ENCODE measurements around the gene TMPRSS13. TPM values are rescaled to one million over a fixed set of nuclear protein-coding genes. Genes with fewer than 3 reads are reported as not detected.

The TMPRSS13 gene
- polyA plus RNA-seq, 1 donor, result 3.6 TPM

GRCh38 chr11:117923275-117923674, 5.9 kb downstream of the TMPRSS13 start:
- no CpG with 5 or more reads among the region's 4 CpGs for WGBS (ENCODE audit: insufficient coverage, low lambda C conversion rate)
- H3K27ac ChIP-seq (ENCODE audit: low read length), result no peak overlapping the region
- peaks cover 17% of the 10 kb centered on the region for H3K4me1 ChIP-seq (ENCODE audit: control insufficient read depth, insufficient read depth, low read length)
- H3K27me3 ChIP-seq (ENCODE audit: control insufficient read depth, insufficient read depth, low read length), result peaks cover 2% of the 10 kb centered on the region
- H3K4me3 ChIP-seq (ENCODE audit: low read length), result no peak overlapping the region
- DNase-seq, result no peak
- no peaks in the 10 kb centered on the region for H3K9me3 ChIP-seq (ENCODE audit: control insufficient read depth, low read depth, low read length)
- H3K36me3 ChIP-seq (ENCODE audit: control insufficient read depth, insufficient read depth, low read length), result no peaks in the 10 kb centered on the region

GRCh38 chr11:117921893-117922292, 7.3 kb downstream of the TMPRSS13 start:
- WGBS (ENCODE audit: insufficient coverage, low lambda C conversion rate), result 80% methylated on average over 1 of the region's 5 CpGs

GRCh38 chr11:117921456-117921855, 7.7 kb downstream of the TMPRSS13 start:
- no peaks in the 10 kb centered on the region for H3K27me3 ChIP-seq (ENCODE audit: control insufficient read depth, insufficient read depth, low read length)
- no peak overlapping the region for H3K4me3 ChIP-seq (ENCODE audit: low read length)
- no peaks in the 10 kb centered on the region for H3K9me3 ChIP-seq (ENCODE audit: control insufficient read depth, low read depth, low read length)
- no peak for DNase-seq
- no CpG with 5 or more reads among the region's 2 CpGs for WGBS (ENCODE audit: insufficient coverage, low lambda C conversion rate)
- no peak overlapping the region for H3K27ac ChIP-seq (ENCODE audit: low read length)
- no peaks in the 10 kb centered on the region for H3K36me3 ChIP-seq (ENCODE audit: control insufficient read depth, insufficient read depth, low read length)
- H3K4me1 ChIP-seq (ENCODE audit: control insufficient read depth, insufficient read depth, low read length), result peaks cover 17% of the 10 kb centered on the region

More at GRCh38 chr11:117921893-117922292, 7.3 kb downstream of the TMPRSS13 start:
- Histone ChIP-seq H3K4me3 (ENCODE audit: low read length) (no peak overlapping the region), H3K27ac (ENCODE audit: low read length) (no peak overlapping the region), H3K9me3 (ENCODE audit: control insufficient read depth, low read depth, low read length) (no peaks in the 10 kb centered on the region), H3K4me1 (ENCODE audit: control insufficient read depth, insufficient read depth, low read length) (peaks cover 17% of the 10 kb centered on the region), H3K27me3 (ENCODE audit: control insufficient read depth, insufficient read depth, low read length) (no peaks in the 10 kb centered on the region), H3K36me3 (ENCODE audit: control insufficient read depth, insufficient read depth, low read length) (no peaks in the 10 kb centered on the region)
- DNase-seq, result no peak

- H3K27me3 ChIP-seq (ENCODE audit: control insufficient read depth, insufficient read depth, low read length), result no peaks in the 10 kb centered on the region
- no peak overlapping the region for H3K4me3 ChIP-seq (ENCODE audit: low read length)
- H3K4me1 ChIP-seq (ENCODE audit: control insufficient read depth, insufficient read depth, low read length), result peaks cover 32% of the 10 kb centered on the region
- DNase-seq, result peak; percentile 81 to 83
- H3K9me3 ChIP-seq (ENCODE audit: control insufficient read depth, low read depth, low read length), result no peaks in the 10 kb centered on the region
- no peaks in the 10 kb centered on the region for H3K36me3 ChIP-seq (ENCODE audit: control insufficient read depth, insufficient read depth, low read length)
- WGBS (ENCODE audit: insufficient coverage, low lambda C conversion rate), result no CpG with 5 or more reads among the region's 4 CpGs
- peak overlapping the region; percentile 66 for H3K27ac ChIP-seq (ENCODE audit: low read length)
Observed at GRCh38 chr11:117919781-117920221, 9.4 kb downstream of the TMPRSS13 start.

GRCh38 chr11:117919341-117919740, 9.9 kb downstream of the TMPRSS13 start:
- Histone ChIP-seq H3K4me3 (ENCODE audit: low read length) (no peak overlapping the region), H3K27ac (ENCODE audit: low read length) (peak overlapping the region; percentile 66), H3K36me3 (ENCODE audit: control insufficient read depth, insufficient read depth, low read length) (no peaks in the 10 kb centered on the region), H3K9me3 (ENCODE audit: control insufficient read depth, low read depth, low read length) (no peaks in the 10 kb centered on the region), H3K27me3 (ENCODE audit: control insufficient read depth, insufficient read depth, low read length) (no peaks in the 10 kb centered on the region), H3K4me1 (ENCODE audit: control insufficient read depth, insufficient read depth, low read length) (peaks cover 36% of the 10 kb centered on the region)
- no CpG with 5 or more reads among the region's 4 CpGs for WGBS (ENCODE audit: insufficient coverage, low lambda C conversion rate)
- DNase-seq, result no peak

- DNase-seq, result no peak
- Histone ChIP-seq H3K4me3 (ENCODE audit: low read length) (no peak overlapping the region), H3K27me3 (ENCODE audit: control insufficient read depth, insufficient read depth, low read length) (no peaks in the 10 kb centered on the region), H3K9me3 (ENCODE audit: control insufficient read depth, low read depth, low read length) (no peaks in the 10 kb centered on the region), H3K36me3 (ENCODE audit: control insufficient read depth, insufficient read depth, low read length) (no peaks in the 10 kb centered on the region), H3K27ac (ENCODE audit: low read length) (peak overlapping the region; percentile 66), H3K4me1 (ENCODE audit: control insufficient read depth, insufficient read depth, low read length) (peaks cover 43% of the 10 kb centered on the region)
- no CpG with 5 or more reads among the region's 17 CpGs for WGBS (ENCODE audit: insufficient coverage, low lambda C conversion rate)
Observed at GRCh38 chr11:117918366-117919255, 10.6 kb downstream of the TMPRSS13 start.

GRCh38 chr11:117917591-117918151, 11.5 kb downstream of the TMPRSS13 start:
- Histone ChIP-seq H3K4me1 (ENCODE audit: control insufficient read depth, insufficient read depth, low read length) (peaks cover 52% of the 10 kb centered on the region), H3K36me3 (ENCODE audit: control insufficient read depth, insufficient read depth, low read length) (no peaks in the 10 kb centered on the region), H3K27me3 (ENCODE audit: control insufficient read depth, insufficient read depth, low read length) (no peaks in the 10 kb centered on the region), H3K27ac (ENCODE audit: low read length) (no peak overlapping the region), H3K9me3 (ENCODE audit: control insufficient read depth, low read depth, low read length) (no peaks in the 10 kb centered on the region), H3K4me3 (ENCODE audit: low read length) (no peak overlapping the region)
- WGBS (ENCODE audit: insufficient coverage, low lambda C conversion rate), result no CpG with 5 or more reads among the region's 5 CpGs
- no peak for DNase-seq

- peaks cover 54% of the 10 kb centered on the region for H3K4me1 ChIP-seq (ENCODE audit: control insufficient read depth, insufficient read depth, low read length)
- no peaks in the 10 kb centered on the region for H3K9me3 ChIP-seq (ENCODE audit: control insufficient read depth, low read depth, low read length)
- H3K36me3 ChIP-seq (ENCODE audit: control insufficient read depth, insufficient read depth, low read length), result no peaks in the 10 kb centered on the region
- no peak for DNase-seq
- no peaks in the 10 kb centered on the region for H3K27me3 ChIP-seq (ENCODE audit: control insufficient read depth, insufficient read depth, low read length)
- no CpG with 5 or more reads among the region's 11 CpGs for WGBS (ENCODE audit: insufficient coverage, low lambda C conversion rate)
- no peak overlapping the region for H3K4me3 ChIP-seq (ENCODE audit: low read length)
- no peak overlapping the region for H3K27ac ChIP-seq (ENCODE audit: low read length)
Observed at GRCh38 chr11:117916956-117917355, 12.2 kb downstream of the TMPRSS13 start.

- H3K27me3 ChIP-seq (ENCODE audit: control insufficient read depth, insufficient read depth, low read length), result no peaks in the 10 kb centered on the region
- no peak overlapping the region for H3K4me3 ChIP-seq (ENCODE audit: low read length)
- no peaks in the 10 kb centered on the region for H3K9me3 ChIP-seq (ENCODE audit: control insufficient read depth, low read depth, low read length)
- no peaks in the 10 kb centered on the region for H3K36me3 ChIP-seq (ENCODE audit: control insufficient read depth, insufficient read depth, low read length)
- H3K27ac ChIP-seq (ENCODE audit: low read length), result peak overlapping the region; percentile 69
- WGBS (ENCODE audit: insufficient coverage, low lambda C conversion rate), result 40% methylated on average over 1 of the region's 9 CpGs
- H3K4me1 ChIP-seq (ENCODE audit: control insufficient read depth, insufficient read depth, low read length), result peaks cover 63% of the 10 kb centered on the region
- DNase-seq, result no peak
Observed at GRCh38 chr11:117915672-117916235, 13.4 kb downstream of the TMPRSS13 start.

- DNase-seq, result peak; percentile 78 to 89
Observed at GRCh38 chr11:117914991-117915618, 14.1 kb downstream of the TMPRSS13 start.

More at GRCh38 chr11:117914991-117915618, 14.1 kb downstream of the TMPRSS13 start:
- Histone ChIP-seq H3K36me3 (ENCODE audit: control insufficient read depth, insufficient read depth, low read length) (no peaks in the 10 kb centered on the region), H3K4me1 (ENCODE audit: control insufficient read depth, insufficient read depth, low read length) (peaks cover 66% of the 10 kb centered on the region), H3K9me3 (ENCODE audit: control insufficient read depth, low read depth, low read length) (no peaks in the 10 kb centered on the region), H3K27ac (ENCODE audit: low read length) (peak overlapping the region; percentile 69), H3K4me3 (ENCODE audit: low read length) (no peak overlapping the region), H3K27me3 (ENCODE audit: control insufficient read depth, insufficient read depth, low read length) (no peaks in the 10 kb centered on the region)
- no CpG with 5 or more reads among the region's 10 CpGs for WGBS (ENCODE audit: insufficient coverage, low lambda C conversion rate)
